ENCODE results near the gene PRKAR1B.

The PRKAR1B gene

DNA sequence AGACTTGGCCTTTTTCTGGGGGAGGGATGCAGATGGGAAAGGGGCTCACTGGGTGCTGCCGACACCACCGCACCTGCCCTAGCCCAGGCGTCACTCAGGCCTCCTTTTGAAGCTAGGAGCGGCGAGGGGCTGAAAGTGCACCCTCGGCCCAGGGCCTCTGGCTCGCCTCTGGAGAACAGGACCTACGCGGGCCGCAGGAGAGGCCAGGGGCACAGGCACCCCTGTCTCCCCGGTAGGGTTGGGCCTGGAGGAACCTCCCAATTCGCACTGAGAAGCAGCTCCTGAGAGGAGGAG is 46.5 kb upstream of the PRKAR1B start:
- no peaks in the 10 kb centered on the region for H3F3A ChIP-seq (ENCODE audit: low read depth)
- H4K20me1 ChIP-seq (ENCODE audit: insufficient read depth, low read length, poor library complexity, severe bottlenecking): no peaks in the 10 kb centered on the region
- H3K9me2 ChIP-seq (replicated peaks; ENCODE audit: low read depth, low read length): no peaks in the 10 kb centered on the region
- H3K4me2 ChIP-seq (ENCODE audit: low read depth, low read length, poor library complexity, severe bottlenecking): no peak overlapping the region
- no peak overlapping the region for H2AFZ ChIP-seq (ENCODE audit: low read length)
- no peaks in the 10 kb centered on the region for H3K9me3 ChIP-seq (ENCODE audit: insufficient read depth, low read depth, low read length)
- H3K27me3 ChIP-seq (ENCODE audit: insufficient read depth, low read length, poor library complexity, severe bottlenecking): no peaks in the 10 kb centered on the region
- H3K4me1 ChIP-seq (ENCODE audit: insufficient read depth, low read length, poor library complexity, severe bottlenecking): no peaks in the 10 kb centered on the region
- H3K4me3 ChIP-seq (ENCODE audit: low read length, poor library complexity, severe bottlenecking): no peak overlapping the region
- no peaks in the 10 kb centered on the region for H3K79me2 ChIP-seq (ENCODE audit: insufficient read depth, low read length)
- peaks cover 18% of the 10 kb centered on the region; the same call in 1 of the 2 replicates for H3K36me3 ChIP-seq (ENCODE audit: insufficient read depth, low read length)
- no peak overlapping the region for H3K9ac ChIP-seq (ENCODE audit: low read depth, low read length, poor library complexity, severe bottlenecking)
- TF ChIP-seq, protein P1, sequence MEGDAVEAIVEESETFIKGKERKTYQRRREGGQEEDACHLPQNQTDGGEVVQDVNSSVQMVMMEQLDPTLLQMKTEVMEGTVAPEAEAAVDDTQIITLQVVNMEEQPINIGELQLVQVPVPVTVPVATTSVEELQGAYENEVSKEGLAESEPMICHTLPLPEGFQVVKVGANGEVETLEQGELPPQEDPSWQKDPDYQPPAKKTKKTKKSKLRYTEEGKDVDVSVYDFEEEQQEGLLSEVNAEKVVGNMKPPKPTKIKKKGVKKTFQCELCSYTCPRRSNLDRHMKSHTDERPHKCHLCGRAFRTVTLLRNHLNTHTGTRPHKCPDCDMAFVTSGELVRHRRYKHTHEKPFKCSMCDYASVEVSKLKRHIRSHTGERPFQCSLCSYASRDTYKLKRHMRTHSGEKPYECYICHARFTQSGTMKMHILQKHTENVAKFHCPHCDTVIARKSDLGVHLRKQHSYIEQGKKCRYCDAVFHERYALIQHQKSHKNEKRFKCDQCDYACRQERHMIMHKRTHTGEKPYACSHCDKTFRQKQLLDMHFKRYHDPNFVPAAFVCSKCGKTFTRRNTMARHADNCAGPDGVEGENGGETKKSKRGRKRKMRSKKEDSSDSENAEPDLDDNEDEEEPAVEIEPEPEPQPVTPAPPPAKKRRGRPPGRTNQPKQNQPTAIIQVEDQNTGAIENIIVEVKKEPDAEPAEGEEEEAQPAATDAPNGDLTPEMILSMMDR (conservative IDR thresholded peaks at IDR 0.05; ENCODE audit: low read length): no peak
- no peak for TF ChIP-seq EZH2phosphoT487 (IDR thresholded peaks at IDR 0.05; ENCODE audit: borderline replicate concordance)

DNA sequence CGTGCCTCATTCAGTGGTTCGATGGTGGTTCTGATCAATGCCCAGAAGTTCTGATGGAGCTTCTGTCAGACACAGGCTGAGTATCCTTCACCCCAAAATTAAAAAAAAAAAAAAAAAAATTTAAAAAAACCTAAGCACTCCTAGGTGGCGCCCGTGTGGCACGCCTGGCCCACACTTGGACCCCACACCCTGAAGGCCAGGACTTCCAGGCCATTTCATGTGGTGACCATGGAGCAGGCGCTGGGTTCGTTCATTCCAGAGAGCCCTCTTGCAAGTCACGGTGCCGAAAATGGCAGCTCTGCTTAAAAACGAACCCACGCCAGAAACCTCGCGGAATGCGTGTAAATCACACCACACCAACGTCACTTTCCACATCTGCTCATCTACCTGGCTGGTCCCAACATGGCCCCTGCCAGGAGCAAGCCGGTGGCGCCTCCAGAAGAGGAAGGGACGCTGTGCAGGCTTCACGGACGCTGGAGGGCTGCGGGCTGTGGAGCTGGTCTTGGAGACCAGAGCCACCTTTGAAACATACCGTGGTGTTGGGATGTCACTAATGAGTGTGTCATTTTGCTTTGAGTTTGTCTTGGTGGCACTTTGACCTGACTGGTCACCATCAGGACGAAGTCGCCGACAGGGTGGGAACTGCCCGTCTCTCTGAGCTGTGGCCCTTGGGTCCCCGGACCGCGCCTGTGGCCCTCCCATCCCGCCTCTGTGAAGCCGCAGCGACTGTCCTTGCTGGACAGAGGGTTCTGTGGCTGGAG is 46.0 kb upstream of the PRKAR1B start:
- Histone ChIP-seq H3K4me2 (ENCODE audit: low read depth, low read length, poor library complexity, severe bottlenecking) (no peak overlapping the region), H3K27me3 (ENCODE audit: insufficient read depth, low read length, poor library complexity, severe bottlenecking) (no peaks in the 10 kb centered on the region)

DNA sequence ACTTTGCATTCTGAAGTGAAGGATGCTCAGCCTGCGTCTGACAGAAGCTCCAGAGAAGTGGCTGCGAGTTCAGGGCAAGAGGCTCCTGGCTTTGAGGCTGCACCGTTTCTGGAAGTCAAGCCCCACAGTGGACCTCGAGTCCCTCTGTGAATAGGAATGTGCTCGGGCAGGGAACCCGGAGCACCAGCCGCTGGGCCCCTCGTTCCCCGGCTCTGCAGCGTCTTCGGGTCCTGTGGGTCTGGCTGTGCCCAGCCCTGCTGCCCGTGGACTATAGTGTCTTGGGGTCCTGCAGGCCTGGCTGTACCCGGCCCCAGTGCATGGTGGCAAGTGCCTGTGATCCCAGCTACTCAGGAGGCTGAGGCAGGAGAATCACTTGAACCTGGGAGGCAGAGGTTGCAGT is 45.3 kb upstream of the PRKAR1B start:
- H3K79me2 ChIP-seq (ENCODE audit: insufficient read depth, low read length): no peaks in the 10 kb centered on the region
- no peaks in the 10 kb centered on the region for H3K9me2 ChIP-seq (replicated peaks; ENCODE audit: low read depth, low read length)
- H3K4me1 ChIP-seq (ENCODE audit: insufficient read depth, low read length, poor library complexity, severe bottlenecking): no peaks in the 10 kb centered on the region
- H3F3A ChIP-seq (ENCODE audit: low read depth): no peaks in the 10 kb centered on the region
- H4K20me1 ChIP-seq (ENCODE audit: insufficient read depth, low read length, poor library complexity, severe bottlenecking): no peaks in the 10 kb centered on the region
- H2AFZ ChIP-seq (ENCODE audit: low read length): no peak overlapping the region
- peaks cover 11% of the 10 kb centered on the region; the same call in 1 of the 2 replicates for H3K36me3 ChIP-seq (ENCODE audit: insufficient read depth, low read length)
- TF ChIP-seq EZH2phosphoT487 (IDR thresholded peaks at IDR 0.05; ENCODE audit: borderline replicate concordance): no peak
- TF ChIP-seq, protein P1 (conservative IDR thresholded peaks at IDR 0.05; ENCODE audit: low read length): no peak
- no peak overlapping the region for H3K4me2 ChIP-seq (ENCODE audit: low read depth, low read length, poor library complexity, severe bottlenecking)
- no peaks in the 10 kb centered on the region for H3K9me3 ChIP-seq (ENCODE audit: insufficient read depth, low read depth, low read length)
- no peak overlapping the region for H3K4me3 ChIP-seq (ENCODE audit: low read length, poor library complexity, severe bottlenecking)
- no peaks in the 10 kb centered on the region for H3K27me3 ChIP-seq (ENCODE audit: insufficient read depth, low read length, poor library complexity, severe bottlenecking)
- H3K9ac ChIP-seq (ENCODE audit: low read depth, low read length, poor library complexity, severe bottlenecking): no peak overlapping the region

More for the DNA sequence above, 46.0 kb upstream of the PRKAR1B start:
- Histone ChIP-seq H3K4me3 (ENCODE audit: low read length, poor library complexity, severe bottlenecking) (no peak overlapping the region), H3K9ac (ENCODE audit: low read depth, low read length, poor library complexity, severe bottlenecking) (no peak overlapping the region), H2AFZ (ENCODE audit: low read length) (no peak overlapping the region), H3K4me1 (ENCODE audit: insufficient read depth, low read length, poor library complexity, severe bottlenecking) (no peaks in the 10 kb centered on the region), H3K9me3 (ENCODE audit: insufficient read depth, low read depth, low read length) (no peaks in the 10 kb centered on the region), H3K9me2 (replicated peaks; ENCODE audit: low read depth, low read length) (no peaks in the 10 kb centered on the region), H3K79me2 (ENCODE audit: insufficient read depth, low read length) (no peaks in the 10 kb centered on the region), H3F3A (ENCODE audit: low read depth) (no peaks in the 10 kb centered on the region), H3K36me3 (ENCODE audit: insufficient read depth, low read length) (peaks cover 16% of the 10 kb centered on the region; the same call in 1 of the 2 replicates), H4K20me1 (ENCODE audit: insufficient read depth, low read length, poor library complexity, severe bottlenecking) (no peaks in the 10 kb centered on the region)
- no peak for TF ChIP-seq EZH2phosphoT487 (IDR thresholded peaks at IDR 0.05; ENCODE audit: borderline replicate concordance)
- TF ChIP-seq, protein P1 (conservative IDR thresholded peaks at IDR 0.05; ENCODE audit: low read length): no peak

Data from Loucy (cell line).